Activated CD4-positive, alpha-beta T cell treated with anti-CD3 and anti-CD28 coated beads for 24 hours (primary cell): Measurements from ENCODE around the gene RFNG.

Experiments used
- DNase-seq, 2 donors: peaks; one replicate each; pipeline ENCODE4 v3.0.0-alpha.2; 2020; ENCODE audit warnings: low read depth in 2 of 2

RFNG gene

GRCh38 chr17:82025401-82026107, 26.1 kb downstream of the RFNG start:
- no peak for DNase-seq

DNA sequence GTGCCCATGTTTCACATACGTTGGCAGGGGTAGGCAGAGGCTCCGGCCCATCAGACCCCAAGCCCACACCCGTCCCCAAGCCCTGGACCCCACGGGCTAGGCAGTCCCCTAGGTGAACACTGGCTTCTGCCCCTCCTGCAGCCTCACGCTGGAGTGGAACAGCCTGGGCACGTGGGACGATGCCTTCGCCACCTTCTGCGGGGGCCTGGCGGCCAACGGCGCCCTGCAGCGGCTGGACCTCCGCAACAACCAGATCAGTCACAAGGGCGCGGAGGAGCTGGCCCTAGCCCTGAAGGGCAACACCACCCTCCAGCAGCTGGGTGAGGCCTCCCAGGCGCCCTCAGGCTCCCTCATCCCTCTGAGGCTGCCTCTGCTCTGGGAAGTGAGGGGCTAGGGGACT, 26.8 kb downstream of the RFNG start:
- DNase-seq: no peak

GRCh38 chr17:82023447-82024241, 28.0 kb downstream of the RFNG start:
- DNase-seq: no peak

- DNase-seq: peak; percentile 99 to 100
Observed at GRCh38 chr17:82022981-82023446, 28.6 kb downstream of the RFNG start, which contains the start of gene LRRC45. Gene LRRC45 (plus strand): TSS chr17:82023305. CDS start chr17:82023644, 339 bp downstream.

DNA sequence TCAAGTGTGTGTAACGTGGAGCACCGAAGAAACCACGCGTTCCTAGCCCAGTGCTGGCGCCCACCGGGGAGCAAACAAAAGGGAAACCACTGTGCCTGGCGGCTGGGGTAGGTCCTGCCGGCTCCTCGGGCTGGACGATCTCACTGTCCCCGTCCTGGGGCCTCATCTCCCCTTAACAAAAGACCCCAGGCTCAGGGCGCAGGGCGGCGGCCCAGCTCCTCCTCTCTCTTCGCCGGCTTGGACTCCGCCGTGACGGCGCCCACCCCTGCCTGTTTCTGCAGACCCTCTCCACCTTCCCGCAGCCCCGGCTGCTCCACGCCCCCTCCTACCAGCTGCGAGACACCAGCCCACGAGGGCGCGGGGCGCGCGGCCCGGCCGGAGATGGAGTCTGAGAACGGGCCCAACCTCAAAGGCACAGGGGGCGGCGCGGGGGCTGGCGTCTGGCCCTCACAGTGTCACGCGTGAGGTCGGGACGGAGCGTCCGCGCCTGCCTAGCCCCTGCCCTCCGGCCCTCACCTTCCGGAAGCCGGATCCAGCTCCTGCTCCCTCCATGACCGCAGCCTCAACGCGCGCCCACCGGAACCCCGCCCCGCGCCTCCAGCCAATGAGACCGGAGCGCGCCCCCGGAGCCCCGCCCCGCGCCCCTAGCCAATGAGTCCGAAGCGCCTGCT, 29.2 kb downstream of the RFNG start, which contains the start of gene CENPX:
CENPX (minus strand) TSS at position 569 of the 671 bp plus-strand sequence; CDS start at position 552, 17 bp downstream.
- DNase-seq: no peak

DNA sequence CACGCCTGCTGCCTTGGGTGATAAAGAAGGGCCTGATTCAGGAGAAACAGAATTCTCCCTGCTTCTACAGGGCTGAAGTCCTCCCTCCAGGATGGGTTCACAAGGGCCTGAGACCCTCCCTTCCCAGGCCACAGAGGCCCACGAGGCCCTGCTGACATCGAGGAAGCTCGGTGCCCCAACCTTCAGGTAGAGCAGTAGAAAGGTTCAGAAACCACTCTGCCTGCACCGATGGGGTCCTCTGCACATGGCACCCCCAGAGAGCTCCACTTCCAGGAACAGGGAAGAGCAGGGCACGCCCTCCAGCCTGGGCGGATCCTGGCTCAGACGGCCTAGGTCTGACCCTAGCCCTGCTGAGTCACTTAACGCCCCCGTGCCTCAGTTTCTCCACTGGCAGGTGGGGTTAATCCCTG, 29.7 kb downstream of the RFNG start:
- no peak for DNase-seq

DNA sequence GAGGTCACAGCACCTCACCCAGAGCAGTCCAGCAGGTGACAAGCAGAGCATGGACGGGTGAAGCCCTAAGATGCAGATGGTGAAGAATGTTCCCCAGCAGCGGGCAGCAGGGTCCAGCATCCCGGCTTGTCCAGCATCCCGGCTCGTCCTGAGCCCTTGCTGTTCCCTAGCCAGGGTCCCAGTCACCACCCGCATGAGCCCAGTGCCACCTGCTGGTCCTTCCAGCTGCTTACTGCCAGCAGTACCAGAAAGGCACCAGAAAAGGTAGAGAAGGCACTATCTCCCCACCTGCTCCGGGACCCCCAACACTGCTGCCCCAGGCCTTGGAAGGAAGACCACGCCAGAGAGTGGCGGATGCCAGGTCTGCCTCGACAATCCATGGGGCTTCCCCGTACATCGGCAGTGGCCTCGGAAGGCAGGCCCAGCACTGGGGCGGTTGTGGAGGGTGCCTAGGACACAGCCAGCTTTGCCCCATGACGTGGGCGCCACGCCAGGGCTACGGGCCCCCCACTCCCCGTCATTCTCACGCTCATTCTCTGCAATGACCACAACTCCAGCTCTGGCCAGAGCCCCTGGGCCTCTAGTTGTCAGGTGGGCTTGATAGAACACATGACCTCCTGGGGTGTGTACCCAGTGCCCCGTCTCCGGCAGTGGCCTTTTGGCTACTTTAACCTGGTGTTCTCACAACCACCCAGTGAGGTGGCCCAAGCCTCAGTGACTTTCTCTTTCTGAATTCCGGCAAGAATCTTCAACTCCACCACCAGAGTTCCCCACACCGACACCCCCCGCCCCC, 30.3 kb downstream of the RFNG start:
- peak; percentile 37 to 43 for DNase-seq

GRCh38 chr17:82020572-82021106, 31.0 kb downstream of the RFNG start:
- no peak for DNase-seq

DNA sequence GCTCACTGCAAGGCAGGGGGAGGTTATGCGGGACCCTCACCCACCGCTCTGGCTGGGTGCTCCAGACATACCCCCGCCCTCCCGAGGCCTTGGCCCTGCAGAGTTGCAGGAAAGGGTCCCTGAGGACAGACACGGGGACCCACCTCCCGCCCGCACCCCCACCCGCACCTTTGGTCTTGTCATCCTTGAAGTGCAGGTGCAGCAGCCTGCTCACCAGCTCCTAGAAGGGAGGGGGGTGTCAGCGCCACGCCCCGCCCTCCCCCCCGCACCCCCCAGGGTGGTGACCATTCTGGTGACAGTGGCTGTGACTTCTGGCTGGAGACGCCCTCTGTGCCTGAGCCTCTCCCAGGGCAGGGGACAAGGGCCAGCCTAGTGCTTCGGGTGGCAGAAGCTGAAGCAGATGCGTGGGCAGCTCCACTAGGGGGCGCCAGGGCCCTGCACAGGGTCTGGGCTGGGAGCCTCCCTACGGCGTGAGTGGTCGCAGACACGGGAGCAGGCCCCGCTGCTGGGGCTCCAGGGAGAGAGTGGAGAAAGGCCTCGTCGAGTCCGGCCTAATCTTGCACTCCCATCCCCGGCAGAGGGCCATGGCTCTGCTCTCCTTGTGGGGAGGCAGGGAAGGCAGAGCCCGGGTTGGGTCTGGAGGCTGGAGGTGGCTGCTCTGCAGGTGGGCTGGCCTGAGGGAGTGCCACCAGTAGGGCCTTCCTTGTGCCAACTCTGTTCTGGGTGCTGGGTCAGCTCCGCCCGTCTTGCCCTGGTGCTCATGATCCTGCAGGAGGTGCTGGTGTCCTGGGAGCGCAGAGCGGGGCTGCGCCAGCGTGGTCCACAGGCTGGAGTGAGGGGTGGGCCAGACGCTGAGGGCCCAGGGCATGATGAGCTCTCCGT, 31.7 kb downstream of the RFNG start:
- peak; percentile 46 to 73 for DNase-seq

DNA sequence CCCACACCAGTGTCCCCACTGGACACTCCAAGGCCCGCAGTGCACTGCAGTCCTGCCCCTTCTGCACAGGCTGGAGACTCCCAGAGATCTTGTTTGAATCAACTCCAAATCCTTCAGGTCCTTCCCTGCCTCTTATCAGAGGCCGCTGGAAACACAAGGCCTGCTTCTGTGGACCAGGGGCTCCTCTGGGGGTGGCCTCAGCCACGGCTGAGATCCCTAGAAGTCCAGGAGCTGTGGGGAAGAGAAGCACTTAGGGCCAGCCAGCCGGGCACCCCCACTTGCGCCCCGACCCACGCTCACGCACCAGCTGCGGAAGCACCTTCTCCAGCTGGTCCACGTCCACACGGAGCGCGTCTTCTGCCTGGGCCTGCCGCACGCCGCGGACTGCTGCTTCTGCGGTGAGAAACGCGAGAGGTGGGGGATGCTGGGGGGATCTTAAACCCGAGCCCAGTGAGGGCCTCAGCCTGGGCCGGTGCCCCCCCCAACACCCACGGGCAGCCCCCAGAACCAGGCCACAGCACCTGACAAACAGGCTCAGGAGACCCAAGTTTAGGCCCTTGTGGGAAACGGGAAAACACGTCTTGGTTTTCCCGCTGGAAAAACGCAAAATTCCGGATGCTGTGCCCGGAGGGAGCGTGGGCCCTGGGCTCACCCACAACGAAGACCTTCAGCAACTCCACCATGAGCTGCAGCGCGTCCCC, 32.5 kb downstream of the RFNG start:
- DNase-seq: no peak

DNA sequence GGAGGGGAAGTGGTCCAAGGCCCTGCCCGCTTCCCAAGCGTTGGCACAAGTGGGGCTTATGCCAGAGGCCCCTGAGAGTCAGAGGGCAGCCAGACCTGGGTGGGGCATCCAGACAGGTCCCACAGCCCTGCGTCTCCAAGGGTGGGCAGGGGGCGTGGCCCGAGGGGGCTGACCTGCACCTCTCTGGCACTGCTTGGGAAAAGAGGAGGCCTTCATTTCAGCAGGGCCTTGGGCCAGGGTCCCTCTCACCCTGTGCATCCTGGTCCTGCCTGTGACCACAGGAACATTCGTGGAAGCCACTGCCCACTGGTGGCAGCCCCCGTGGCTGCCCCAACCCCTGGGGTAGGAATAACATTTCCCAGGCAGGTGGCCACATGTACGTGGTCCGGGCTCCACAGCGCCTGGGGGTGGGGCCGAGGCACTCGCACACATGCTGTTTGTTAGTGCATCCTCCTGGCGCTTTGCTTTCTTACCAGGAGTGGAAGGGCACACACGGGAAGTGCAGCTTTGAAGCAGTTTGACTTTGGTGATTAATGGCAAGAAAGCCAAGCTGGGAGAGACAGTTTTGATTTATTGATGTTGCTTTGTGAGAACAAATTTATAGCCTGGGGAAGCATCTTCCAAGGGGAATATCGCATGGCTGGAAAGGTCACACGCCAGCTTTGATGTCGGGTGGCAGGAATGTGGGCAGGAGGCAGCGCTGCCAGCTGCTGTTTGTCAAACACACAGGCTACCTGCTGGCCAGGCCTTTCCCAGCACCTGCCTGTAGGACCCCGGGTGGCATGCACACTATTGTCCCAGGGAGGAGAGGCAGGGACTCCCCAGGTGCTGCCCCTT, 33.2 kb downstream of the RFNG start:
- DNase-seq: no peak

DNA sequence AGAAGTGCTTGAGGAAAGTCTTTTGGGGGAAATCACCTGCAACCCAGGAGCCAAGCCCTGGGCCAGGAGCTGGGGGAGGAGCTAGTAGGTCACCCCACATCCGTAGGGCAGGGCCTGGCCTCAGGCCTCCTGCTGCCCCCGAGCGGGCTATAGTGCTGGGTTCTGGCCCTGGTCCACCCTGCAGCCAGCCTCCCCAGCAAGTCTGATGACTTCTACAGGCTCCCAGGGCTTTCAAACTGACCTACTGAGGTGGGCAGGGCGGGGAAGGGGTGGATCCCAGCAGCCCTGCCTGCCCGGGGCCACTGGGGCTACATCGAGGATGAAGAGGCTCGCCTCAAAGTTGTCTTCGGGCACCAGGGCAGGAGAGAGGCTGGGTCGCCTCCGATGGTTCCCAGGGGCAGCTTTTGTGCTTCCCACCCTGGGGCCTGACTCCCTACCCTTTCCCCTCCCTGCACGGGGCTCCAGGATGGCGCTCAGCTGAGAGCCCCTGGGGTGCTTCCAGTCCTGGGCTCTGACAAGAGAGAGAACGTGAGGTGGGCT, 33.9 kb downstream of the RFNG start:
- DNase-seq: no peak

DNA sequence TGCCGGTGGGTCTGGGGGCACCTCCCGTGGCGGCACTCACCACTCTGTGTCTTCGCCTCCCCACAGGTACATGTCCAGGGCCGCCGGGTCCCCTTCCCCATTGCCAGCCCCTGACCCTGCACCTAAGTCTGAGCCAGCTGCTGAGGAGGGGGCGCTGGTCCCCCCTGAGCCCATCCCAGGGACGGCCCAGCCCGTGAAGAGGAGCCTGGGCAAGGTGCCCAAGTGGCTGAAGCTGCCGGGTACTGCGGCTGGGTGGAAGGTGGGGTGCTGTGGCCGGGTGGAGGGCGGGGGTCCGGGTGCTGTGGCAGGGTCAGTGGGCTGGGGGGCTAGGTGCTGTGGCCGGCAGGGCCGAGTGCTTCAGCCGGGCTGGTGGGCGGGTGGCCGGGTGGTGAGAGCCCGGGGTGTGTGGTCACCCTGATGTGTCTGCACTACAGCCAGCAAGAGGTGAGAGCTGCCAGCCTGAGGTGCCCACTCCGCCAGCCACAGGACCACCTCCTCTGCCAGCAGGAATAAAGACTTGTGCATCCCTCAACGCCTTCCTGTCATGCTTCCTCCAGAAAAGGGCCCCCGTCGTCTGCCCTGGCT, 34.6 kb downstream of the RFNG start:
- DNase-seq: no peak

DNA sequence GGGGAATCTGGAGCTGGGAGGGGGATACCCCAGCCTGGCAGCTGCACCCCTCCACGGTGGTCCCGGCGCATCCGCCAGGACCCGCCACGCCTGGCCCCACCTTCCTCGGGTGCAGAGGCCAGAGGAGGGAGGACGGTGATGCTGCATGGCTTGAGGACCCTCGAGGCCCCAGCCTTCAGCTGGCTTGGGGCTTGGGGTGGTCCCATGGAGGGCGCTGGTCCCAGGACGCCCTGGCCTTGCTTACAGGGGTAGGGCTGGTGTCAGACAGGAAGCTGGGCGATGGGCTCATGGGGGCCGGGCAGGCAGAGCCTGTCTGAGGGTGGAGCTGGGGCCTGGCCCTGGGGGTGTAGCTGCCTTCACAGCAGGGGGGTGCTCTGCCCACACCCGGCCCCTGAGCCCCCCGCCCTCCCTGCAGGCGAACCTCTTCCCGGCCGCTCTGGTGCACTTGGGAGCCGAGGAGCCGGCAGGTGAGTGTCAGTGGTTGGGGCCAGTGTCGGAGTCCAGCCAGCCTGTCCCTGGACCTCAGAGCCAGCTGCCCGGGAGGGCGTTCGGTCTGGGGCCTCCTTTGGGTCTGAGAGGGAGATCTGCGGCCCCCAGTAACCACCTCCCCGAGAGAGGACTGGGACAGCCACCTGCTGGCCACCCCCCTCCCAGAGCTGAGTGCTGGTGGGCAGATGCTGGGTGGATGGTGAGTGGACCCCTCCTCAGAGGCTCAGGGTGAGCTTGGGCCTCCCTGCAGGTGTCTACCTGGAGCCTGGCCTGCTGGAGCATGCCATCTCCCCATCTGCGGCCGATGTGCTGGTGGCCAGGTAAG, 35.3 kb downstream of the RFNG start:
- no peak for DNase-seq

DNA sequence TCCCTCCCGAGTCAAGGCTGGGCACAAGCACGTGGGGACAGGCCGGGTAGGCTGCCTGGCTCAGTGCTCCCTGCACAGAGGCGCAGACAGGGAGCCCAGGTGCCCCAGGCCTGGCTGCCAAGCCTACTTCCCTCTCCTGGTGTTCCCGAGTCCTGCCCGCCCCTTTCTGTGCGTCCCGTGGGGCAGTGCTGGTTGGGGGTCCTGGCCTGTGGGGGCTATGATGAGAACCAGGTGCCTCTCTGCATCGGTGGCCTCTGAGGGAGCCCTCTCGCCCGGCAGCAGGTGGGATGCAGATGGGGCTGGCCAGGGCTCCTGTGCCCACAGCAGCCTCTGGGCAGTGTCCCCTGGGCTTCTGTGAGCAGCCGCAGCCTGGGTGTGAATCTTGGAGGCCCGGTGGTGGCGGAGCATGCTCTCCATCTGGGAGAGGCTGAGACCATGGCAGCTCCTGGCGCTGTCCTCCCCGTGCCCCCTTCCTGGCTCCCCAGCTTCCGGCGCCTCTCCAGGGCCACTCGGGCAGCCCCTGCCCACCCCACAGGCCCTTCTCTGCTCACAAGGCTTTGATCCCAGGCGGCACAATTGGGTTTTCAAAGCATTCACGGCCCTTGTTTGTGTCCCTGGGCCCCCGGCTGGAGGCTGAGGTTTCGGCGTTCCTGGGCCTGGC, 36.2 kb downstream of the RFNG start:
- no peak for DNase-seq

- no peak for DNase-seq
Observed at GRCh38 chr17:82014971-82015310, 36.7 kb downstream of the RFNG start.

DNA sequence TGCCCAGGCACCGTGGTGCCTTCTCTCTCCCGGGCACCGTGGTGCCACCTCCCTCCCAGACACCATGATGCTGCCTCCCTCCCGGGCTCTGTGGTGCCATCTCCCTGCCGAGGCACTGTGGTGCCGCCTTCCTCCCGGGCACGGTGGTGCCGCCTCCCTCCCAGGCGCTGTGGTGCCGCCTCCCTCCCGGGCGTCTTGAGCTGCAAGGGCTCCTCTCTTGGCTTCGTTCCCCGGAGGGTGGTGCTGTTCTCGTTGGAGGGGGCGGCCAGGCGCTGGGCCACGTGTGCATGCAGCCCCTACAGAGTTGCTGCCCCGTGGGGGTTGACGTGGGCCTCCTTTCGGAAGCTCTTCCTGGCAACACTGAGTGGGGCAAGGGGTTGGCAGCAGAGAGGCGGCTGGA, 37.2 kb downstream of the RFNG start:
- DNase-seq: no peak
